NCI-H1436 (cell line): ENCODE results near the gene CD34.

ENCODE experiments used
- DNase-seq: peaks from one replicate; lab custom pipeline; 2025; lab: John Stamatoyannopoulos, UW

Gene CD34

GRCh38 chr1:207832796-207833195, 78.1 kb downstream of the CD34 start:
- no peak for DNase-seq

- DNase-seq, result no peak
Observed at GRCh38 chr1:207831517-207832327, 79.2 kb downstream of the CD34 start.
